A673 (cell line): ENCODE results near the gene CLTC. TPM values are rescaled to one million over a fixed set of nuclear protein-coding genes. Genes with fewer than 3 reads are reported as not detected.
"Not testable (repeated sequence)": the region's sequence is repeated elsewhere in the genome, so short reads cannot be mapped to it uniquely, and the experiment has no call there.

Source experiments
- Bru-seq: library from RNA; stranded (reverse); fragments of 400-500 nt; gene quantifications from one replicate; lab custom pipeline; 2021; lab: Mats Ljungman, UMichigan
- BruChase-seq, 2 experiments: library from RNA; stranded (reverse); fragments of 400-500 nt; gene quantifications; one replicate each; lab custom pipeline; 2021; lab: Mats Ljungman, UMichigan
- BruUV-seq: library from RNA; stranded (reverse); fragments of 400-500 nt; replicated peaks from 2 replicates; lab custom pipeline; 2021; lab: Mats Ljungman, UMichigan
- CTCF ChIA-PET: fragments of 300-600 bp; sonication (Branson Sonifier 250); formaldehyde crosslinking; loops from one replicate; lab custom pipeline; 2022; ENCODE audit warnings: antibody characterized with exemption; lab: Charles Lee
- POLR2A ChIA-PET: fragments of 300-600 bp; sonication (Branson Sonifier 250); formaldehyde crosslinking; loops from one replicate; lab custom pipeline; 2022; ENCODE audit warnings: antibody characterized with exemption; ENCODE audit not compliant: low non-redundant PET; lab: Charles Lee
- DNase-seq: peaks from one replicate; pipeline ENCODE4 v3.0.0-alpha.2; 2015; ENCODE audit warnings: low spot score
- H3K27ac ChIP-seq: fragments of 200-600 bp; sonication (generic); 2 replicates; pipeline ENCODE4 v1.5.1; 2016; ENCODE audit warnings: mixed run types, low read depth, mild to moderate bottlenecking, mixed read lengths, antibody characterized with exemption, low read length; ENCODE audit not compliant: poor library complexity, severe bottlenecking
- H3K27me3 ChIP-seq: fragments of 200-600 bp; sonication (generic); replicated peaks from 2 replicates; pipeline ENCODE4 v1.6.1; 2017; ENCODE audit warnings: mixed run types, low read depth, mild to moderate bottlenecking, mixed read lengths, antibody characterized with exemption, low read length; ENCODE audit not compliant: insufficient read depth, poor library complexity
- H3K36me3 ChIP-seq: fragments of 200-600 bp; sonication (generic); 2 replicates; pipeline ENCODE4 v1.6.1; 2016; ENCODE audit warnings: mixed run types, mild to moderate bottlenecking, mixed read lengths, antibody characterized with exemption, low read length; ENCODE audit not compliant: insufficient read depth, poor library complexity, severe bottlenecking
- H3K4me1 ChIP-seq: fragments of 200-600 bp; sonication (generic); 2 replicates; pipeline ENCODE4 v1.6.1; 2017; ENCODE audit warnings: mixed run types, mild to moderate bottlenecking, mixed read lengths, antibody characterized with exemption, low read length; ENCODE audit not compliant: insufficient read depth, poor library complexity, severe bottlenecking
- H3K4me3 ChIP-seq: fragments of 200-600 bp; sonication (generic); 2 replicates; pipeline ENCODE4 v1.5.1; 2016; ENCODE audit warnings: low read depth, mixed run types, mild to moderate bottlenecking, mixed read lengths, low read length; ENCODE audit not compliant: poor library complexity, severe bottlenecking
- H3K9me3 ChIP-seq: fragments of 200-600 bp; sonication (generic); 2 replicates; pipeline ENCODE4 v1.6.1; 2016; ENCODE audit warnings: mixed run types, low read depth, mild to moderate bottlenecking, mixed read lengths, antibody characterized with exemption, low read length; ENCODE audit not compliant: poor library complexity, severe bottlenecking
- EZH2 ChIP-seq: fragments of 200-600 bp; sonication (generic); IDR thresholded peaks from 2 replicates; pipeline ENCODE4 v1.6.1; 2017; ENCODE audit warnings: borderline replicate concordance, low read depth, mild to moderate bottlenecking, mixed read lengths, antibody characterized with exemption, low read length; ENCODE audit not compliant: poor library complexity, severe bottlenecking
- intact Hi-C: fragments of 100-400 bp; cut with micrococcal nuclease; formaldehyde crosslinking; loops from one replicate; pipeline ENCODE4 v1.10.0; 2022; ENCODE audit not compliant: unreplicated experiment
- long read RNA-seq: library from polyadenylated mRNA; stranded (forward); transcript quantifications from one replicate; pipeline ENCODE4 v2.0.0, GENCODE V29; 2022
- total RNA-seq: library from RNA; stranded (reverse); gene quantifications from 2 replicates; pipeline ENCODE4 v1.2.3, GENCODE V29; 2021
- TF ChIP-seq, protein P1 (sequence below): fragments of 300-800, 200-600 bp; sonication (generic); conservative IDR thresholded peaks from 2 replicates; pipeline ENCODE4 v1.5.1; 2017; ENCODE audit warnings: low read depth, mild to moderate bottlenecking, antibody characterized with exemption, low read length, moderate library complexity, mixed read lengths

The CLTC gene
- total RNA-seq (313 and 321 TPM in 2 replicates), Bru-seq, nascent RNA (percentile 96 among the genes with signal in this experiment), BruChase-seq, experiment 1, labeled RNA remaining after a 2-hour chase (percentile 97 among the genes with signal in this experiment), BruChase-seq, experiment 2, labeled RNA remaining after a 6-hour chase (percentile 99 among the genes with signal in this experiment)
- long read RNA-seq, full-length matches to known transcripts: 282 of 388 reads
- long read RNA-seq, partial matches to known transcripts: 85 of 388 reads
- long read RNA-seq, other reads (novel, unspliced or antisense): 21 of 388 reads

DNA sequence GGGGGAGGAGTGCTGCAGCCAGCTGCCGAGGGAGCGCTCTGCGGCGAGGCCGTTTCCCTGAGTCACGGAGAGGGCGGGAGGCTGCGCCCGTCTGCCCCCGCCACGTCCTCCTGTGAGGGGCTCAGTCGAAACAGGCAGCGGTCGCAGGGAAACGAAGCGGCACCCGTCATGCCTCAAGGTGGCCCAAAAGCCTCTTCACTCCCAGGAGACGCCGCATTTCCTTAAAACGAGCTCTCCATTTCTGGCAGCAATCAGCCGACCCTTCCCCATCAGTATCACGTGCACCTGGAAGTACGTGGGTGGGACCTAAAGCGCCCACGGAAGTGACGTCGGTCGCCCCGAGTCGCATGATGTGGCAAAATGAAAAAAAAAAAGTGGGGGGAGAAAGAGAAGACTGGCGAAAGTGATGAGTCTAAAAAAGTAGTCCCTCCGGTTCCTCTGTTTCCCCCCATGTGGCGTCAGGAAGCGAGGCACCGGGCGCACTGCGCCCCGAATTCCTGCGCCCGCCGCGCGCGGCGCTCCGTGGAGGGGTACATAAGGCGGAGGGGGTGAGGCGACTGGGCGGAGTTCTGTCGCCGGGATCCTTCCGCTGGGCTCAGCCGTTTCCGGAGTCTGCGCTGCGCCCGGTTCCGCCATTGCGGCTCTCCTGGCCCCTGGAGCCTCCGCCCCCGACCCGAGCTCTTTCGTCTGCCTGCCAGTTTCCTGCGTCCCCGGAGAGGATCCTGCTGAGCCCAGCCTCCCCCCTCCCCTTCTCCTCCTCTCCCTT, at the start of gene CLTC:
TSS of gene CLTC (plus strand) at position 598 of the 766 bp plus-strand sequence. CDS start 237 bp downstream, outside the sequence.
- H3K27me3 ChIP-seq: no peaks in the 10 kb centered on the region
- H3K36me3 ChIP-seq: no peaks in the 10 kb centered on the region
- CTCF ChIA-PET: no interaction called here
- peak within 1 kb of the TSS; percentile 82 for H3K4me3 ChIP-seq
- DNase-seq: peak; percentile 99
- no peaks in the 10 kb centered on the region for H3K9me3 ChIP-seq
- peak within 1 kb of the TSS; percentile 98 for H3K27ac ChIP-seq
- H3K4me1 ChIP-seq: peaks cover 43% of the 10 kb centered on the region
- POLR2A ChIA-PET: interaction anchor here (0.5 to 0.7 kb wide), 6 partner anchors 64 to 297 kb away, joined by 3 to 6 read pairs (median 3); no protein-coding TSS in a partner anchor
- BruUV-seq: no TSS peak
- TF ChIP-seq EZH2: no peak
- TF ChIP-seq, protein P1, sequence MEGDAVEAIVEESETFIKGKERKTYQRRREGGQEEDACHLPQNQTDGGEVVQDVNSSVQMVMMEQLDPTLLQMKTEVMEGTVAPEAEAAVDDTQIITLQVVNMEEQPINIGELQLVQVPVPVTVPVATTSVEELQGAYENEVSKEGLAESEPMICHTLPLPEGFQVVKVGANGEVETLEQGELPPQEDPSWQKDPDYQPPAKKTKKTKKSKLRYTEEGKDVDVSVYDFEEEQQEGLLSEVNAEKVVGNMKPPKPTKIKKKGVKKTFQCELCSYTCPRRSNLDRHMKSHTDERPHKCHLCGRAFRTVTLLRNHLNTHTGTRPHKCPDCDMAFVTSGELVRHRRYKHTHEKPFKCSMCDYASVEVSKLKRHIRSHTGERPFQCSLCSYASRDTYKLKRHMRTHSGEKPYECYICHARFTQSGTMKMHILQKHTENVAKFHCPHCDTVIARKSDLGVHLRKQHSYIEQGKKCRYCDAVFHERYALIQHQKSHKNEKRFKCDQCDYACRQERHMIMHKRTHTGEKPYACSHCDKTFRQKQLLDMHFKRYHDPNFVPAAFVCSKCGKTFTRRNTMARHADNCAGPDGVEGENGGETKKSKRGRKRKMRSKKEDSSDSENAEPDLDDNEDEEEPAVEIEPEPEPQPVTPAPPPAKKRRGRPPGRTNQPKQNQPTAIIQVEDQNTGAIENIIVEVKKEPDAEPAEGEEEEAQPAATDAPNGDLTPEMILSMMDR: no peak
- intact Hi-C loops: no loop called here

DNA sequence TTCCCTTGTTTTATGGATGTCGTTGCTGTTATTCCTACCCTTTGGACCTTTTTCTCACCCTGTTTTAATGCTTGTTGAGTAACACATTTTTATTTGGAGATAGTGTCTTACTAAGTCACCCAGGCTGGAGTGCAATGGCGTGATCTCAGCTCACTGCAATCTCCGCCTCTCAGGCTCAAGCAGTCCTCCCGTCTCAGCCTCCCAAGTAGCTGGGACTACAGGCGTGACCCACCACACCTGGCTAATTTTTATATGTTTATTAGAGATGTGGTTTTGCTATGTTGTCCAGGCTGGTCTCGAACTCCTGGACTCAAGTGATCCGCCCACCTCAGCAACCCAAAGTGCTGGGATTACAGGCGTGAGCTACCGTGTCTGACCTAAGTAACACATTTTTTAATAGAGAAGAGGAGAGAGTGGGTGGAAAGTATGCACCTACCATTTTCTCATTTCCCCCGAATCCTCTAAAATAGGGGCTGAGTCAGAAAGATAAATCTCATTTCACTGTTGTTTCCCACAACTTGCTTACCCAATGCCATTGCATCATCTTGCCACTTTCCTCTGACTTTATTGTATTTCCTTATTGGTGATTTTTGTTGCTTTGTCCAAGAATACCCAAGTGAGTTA, 47.3 kb upstream of the CLTC start:
- TF ChIP-seq EZH2: no peak
- TF ChIP-seq, protein P1: no peak
- Histone ChIP-seq H3K27ac (no peak overlapping the region), H3K9me3 (no peaks in the 10 kb centered on the region), H3K4me1 (no peaks in the 10 kb centered on the region), H3K27me3 (no peaks in the 10 kb centered on the region), H3K36me3 (no peaks in the 10 kb centered on the region), H3K4me3 (no peak overlapping the region)
- peak; percentile 43 for DNase-seq
- CTCF ChIA-PET: no interaction called here
- no TSS peak for BruUV-seq
- intact Hi-C loops: no loop called here
- POLR2A ChIA-PET: no interaction called here

DNA sequence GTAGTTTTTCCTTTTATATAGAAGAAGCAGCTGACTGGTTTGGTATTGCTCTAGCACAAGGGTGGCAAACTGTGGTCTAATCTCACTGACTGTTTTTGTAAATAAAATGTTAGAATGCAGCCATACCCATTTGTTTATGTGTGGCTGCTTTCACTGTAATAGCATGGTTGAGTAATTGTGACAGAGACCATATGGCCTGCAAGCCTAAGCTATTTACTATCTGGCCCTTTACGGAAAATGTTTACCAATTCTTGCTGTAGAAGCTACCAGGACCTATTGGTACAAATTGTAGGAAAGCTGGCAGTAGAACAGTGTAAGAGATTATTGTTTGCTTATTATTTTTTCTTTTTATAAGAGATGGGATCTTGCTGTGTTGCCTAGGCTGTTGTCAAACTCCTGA, 35.5 kb upstream of the CLTC start:
- H3K9me3 ChIP-seq, POLR2A ChIA-PET, H3K36me3 ChIP-seq, intact Hi-C loops, H3K27ac ChIP-seq, H3K27me3 ChIP-seq, CTCF ChIA-PET, H3K4me1 ChIP-seq, H3K4me3 ChIP-seq, BruUV-seq, DNase-seq: not testable (repeated sequence)
